Measurements from ENCODE around the gene SENP6.
"Not testable (repeated sequence)": the region's sequence is repeated elsewhere in the genome, so short reads cannot be mapped to it uniquely, and the experiment has no call there.

The SENP6 gene, protein sequence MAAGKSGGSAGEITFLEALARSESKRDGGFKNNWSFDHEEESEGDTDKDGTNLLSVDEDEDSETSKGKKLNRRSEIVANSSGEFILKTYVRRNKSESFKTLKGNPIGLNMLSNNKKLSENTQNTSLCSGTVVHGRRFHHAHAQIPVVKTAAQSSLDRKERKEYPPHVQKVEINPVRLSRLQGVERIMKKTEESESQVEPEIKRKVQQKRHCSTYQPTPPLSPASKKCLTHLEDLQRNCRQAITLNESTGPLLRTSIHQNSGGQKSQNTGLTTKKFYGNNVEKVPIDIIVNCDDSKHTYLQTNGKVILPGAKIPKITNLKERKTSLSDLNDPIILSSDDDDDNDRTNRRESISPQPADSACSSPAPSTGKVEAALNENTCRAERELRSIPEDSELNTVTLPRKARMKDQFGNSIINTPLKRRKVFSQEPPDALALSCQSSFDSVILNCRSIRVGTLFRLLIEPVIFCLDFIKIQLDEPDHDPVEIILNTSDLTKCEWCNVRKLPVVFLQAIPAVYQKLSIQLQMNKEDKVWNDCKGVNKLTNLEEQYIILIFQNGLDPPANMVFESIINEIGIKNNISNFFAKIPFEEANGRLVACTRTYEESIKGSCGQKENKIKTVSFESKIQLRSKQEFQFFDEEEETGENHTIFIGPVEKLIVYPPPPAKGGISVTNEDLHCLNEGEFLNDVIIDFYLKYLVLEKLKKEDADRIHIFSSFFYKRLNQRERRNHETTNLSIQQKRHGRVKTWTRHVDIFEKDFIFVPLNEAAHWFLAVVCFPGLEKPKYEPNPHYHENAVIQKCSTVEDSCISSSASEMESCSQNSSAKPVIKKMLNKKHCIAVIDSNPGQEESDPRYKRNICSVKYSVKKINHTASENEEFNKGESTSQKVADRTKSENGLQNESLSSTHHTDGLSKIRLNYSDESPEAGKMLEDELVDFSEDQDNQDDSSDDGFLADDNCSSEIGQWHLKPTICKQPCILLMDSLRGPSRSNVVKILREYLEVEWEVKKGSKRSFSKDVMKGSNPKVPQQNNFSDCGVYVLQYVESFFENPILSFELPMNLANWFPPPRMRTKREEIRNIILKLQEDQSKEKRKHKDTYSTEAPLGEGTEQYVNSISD

DNA sequence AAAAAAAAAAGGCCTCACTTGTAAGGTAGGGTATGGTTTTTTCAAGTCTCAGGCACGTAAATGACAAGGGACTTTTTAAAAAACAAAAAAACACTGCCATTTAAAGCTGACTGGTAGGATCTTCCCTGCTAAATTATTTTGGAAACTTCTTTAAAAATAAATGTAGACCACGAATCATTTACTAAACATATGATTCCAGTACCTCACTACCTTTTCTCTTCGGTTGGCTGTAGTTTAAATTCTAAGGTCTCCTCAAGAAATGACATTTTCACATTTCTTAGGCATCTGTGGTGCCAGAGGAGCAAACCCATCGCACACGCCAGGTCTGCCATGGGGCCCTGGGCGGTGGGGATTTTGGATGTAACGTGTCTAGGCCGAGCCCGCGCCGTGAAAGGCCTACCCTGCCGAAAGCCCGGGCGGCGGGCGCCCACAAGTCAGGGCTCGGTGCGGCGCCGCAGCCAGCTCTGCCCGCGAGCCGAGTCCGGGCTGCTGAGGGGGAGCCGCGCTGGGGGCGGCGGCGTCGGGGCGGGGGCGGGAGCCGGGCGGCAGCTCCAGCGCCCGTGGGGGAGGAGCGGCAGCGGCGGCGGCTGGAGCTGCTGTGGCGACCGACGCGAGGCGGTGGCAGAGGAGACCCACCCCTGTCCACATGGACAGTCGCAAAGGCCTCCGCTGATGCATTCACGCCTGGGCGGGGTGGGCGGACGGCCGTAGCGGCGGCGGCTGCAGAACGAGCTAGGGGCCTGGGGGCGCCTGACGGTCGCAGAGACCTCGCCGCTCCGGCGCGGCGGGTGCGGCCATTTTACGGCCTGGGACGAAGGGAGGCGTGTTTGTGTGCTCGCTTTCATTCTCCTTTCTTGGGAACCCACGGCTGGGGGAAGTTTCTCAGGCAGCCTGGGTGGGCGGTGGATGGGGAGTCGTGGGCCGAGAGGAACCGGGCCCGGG, at the start of gene SENP6:
Gene SENP6, plus strand, starts transcription at position 577 of the 942 bp plus-strand sequence. CDS start 645 bp downstream, outside the sequence.
- Histone ChIP-seq H3K79me2 (ENCODE audit: control insufficient read depth, insufficient read depth, low read length, unreplicated experiment) (peaks cover 57% of the 10 kb centered on the region), H3K27me3 (ENCODE audit: insufficient read depth, low read length) (no peaks in the 10 kb centered on the region), H3K4me3 (ENCODE audit: low read depth, low read length) (peak within 1 kb of the TSS; percentile 91), H3K27ac (ENCODE audit: low read depth, low read length) (peak within 1 kb of the TSS; percentile 85), H3K4me1 (ENCODE audit: control insufficient read depth, insufficient read depth, low read length, unreplicated experiment) (peaks cover 14% of the 10 kb centered on the region), H3K36me3 (ENCODE audit: insufficient read depth, low read length) (no peaks in the 10 kb centered on the region), H2AFZ (ENCODE audit: low read length, unreplicated experiment) (peak within 1 kb of the TSS; percentile 93)

DNA sequence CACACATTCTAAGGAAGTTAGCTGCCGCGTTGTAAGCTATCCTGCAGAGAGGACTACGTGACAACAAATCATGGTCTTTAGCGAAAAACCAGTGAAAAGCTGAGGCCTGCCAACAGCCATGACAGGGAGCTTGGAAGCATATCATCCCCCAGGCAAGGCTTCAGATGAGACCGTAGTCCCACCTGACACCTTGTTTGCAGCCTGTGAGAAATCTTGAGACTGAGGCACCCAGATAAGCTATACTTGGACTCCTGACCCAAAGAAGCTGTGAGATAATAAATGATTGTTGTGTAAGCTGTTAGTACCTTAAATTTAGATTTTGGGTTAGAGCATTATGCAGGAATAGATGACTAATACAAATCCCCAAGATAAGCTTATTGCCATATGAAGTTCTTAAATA, 45.4 kb upstream of the SENP6 start:
- Histone ChIP-seq H3K27me3 (ENCODE audit: insufficient read depth, low read length) (no peaks in the 10 kb centered on the region), H3K4me1 (ENCODE audit: control insufficient read depth, insufficient read depth, low read length, unreplicated experiment) (no peaks in the 10 kb centered on the region), H3K27ac (ENCODE audit: low read depth, low read length) (no peak overlapping the region), H3K4me3 (ENCODE audit: low read depth, low read length) (no peak overlapping the region), H3K79me2 (ENCODE audit: control insufficient read depth, insufficient read depth, low read length, unreplicated experiment) (no peaks in the 10 kb centered on the region), H2AFZ (ENCODE audit: low read length, unreplicated experiment) (no peak overlapping the region), H3K36me3 (ENCODE audit: insufficient read depth, low read length) (no peaks in the 10 kb centered on the region)

DNA sequence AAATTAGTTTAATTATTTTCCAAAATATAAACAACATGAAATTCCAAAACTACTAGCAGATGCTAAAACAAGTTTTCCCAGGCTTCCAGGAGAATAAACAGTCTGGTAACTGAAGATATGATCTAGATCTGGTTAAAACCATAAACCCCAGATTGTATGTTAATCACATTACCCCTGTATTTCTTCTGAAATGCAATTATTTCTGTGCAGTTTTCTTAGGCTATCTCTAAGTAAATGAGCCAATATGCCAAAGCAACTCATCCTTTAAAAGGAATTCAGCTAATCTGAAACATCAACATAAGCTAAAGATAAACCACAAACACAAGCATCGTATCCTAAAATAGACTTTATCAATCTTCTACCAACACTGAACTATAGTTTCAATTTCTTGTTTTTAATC, 44.6 kb upstream of the SENP6 start:
- Histone ChIP-seq H3K36me3 (ENCODE audit: insufficient read depth, low read length) (no peaks in the 10 kb centered on the region), H3K79me2 (ENCODE audit: control insufficient read depth, insufficient read depth, low read length, unreplicated experiment) (no peaks in the 10 kb centered on the region), H3K27ac (ENCODE audit: low read depth, low read length) (no peak overlapping the region), H3K4me1 (ENCODE audit: control insufficient read depth, insufficient read depth, low read length, unreplicated experiment) (no peaks in the 10 kb centered on the region), H3K27me3 (ENCODE audit: insufficient read depth, low read length) (0 out of 2 replicates have a peak, but pooled peaks cover 6% of the 10 kb centered on the region), H2AFZ (ENCODE audit: low read length, unreplicated experiment) (no peak overlapping the region), H3K4me3 (ENCODE audit: low read depth, low read length) (no peak overlapping the region)

DNA sequence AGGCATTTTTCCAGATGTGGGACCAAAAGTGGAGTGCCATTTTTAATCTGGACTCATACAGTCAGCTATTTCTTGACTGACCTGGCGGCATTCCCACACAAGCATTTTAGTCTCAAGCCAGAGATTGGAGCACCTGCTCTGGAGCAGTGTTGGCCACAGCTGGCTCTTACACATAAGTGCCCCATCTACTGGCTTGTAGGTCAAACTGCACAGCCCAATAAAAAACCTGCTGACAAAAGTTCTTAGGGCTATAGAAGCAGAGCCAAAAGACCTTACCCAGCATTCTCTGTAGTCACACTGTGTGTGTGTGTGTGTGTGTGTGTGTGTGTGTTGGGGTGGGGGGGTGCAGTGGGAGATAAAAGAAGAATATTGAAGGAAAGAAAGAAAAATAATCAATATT, 38.6 kb upstream of the SENP6 start:
- Histone ChIP-seq H3K27ac (ENCODE audit: low read depth, low read length) (no peak overlapping the region), H3K4me3 (ENCODE audit: low read depth, low read length) (no peak overlapping the region), H3K36me3 (ENCODE audit: insufficient read depth, low read length) (no peaks in the 10 kb centered on the region), H3K79me2 (ENCODE audit: control insufficient read depth, insufficient read depth, low read length, unreplicated experiment) (no peaks in the 10 kb centered on the region), H2AFZ (ENCODE audit: low read length, unreplicated experiment) (no peak overlapping the region), H3K4me1 (ENCODE audit: control insufficient read depth, insufficient read depth, low read length, unreplicated experiment) (no peaks in the 10 kb centered on the region), H3K27me3 (ENCODE audit: insufficient read depth, low read length) (peaks cover 51% of the 10 kb centered on the region)

DNA sequence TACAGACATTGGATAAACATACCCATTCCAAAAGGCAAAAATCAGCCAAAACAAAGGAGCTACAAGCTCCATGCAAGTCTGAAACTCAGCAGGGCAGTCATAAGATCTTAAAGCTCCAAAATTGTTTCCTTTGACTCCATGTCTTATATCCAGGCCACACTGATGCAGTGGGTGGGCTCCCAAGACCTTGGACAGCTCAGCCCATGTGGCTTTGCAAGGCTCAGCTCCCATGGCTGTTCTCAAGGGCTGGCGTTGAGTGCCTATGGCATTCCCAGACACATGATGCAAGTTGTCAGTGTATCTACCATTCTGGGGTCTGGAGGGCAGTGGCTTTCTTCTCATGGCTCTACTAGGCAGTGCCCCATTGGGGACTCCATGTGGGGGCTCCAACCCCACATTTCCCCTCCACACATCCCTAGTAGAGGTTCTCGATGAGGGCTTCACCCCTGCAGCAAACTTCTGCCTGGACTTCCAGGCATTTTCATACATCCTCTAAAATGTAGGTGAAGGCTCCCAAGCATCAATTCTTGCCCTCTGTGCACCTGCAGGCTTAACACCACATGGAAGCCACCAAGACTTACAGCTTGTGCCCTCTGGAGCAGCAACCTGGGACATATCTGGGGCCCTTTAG, 35.4 kb upstream of the SENP6 start:
- peaks cover 54% of the 10 kb centered on the region for H3K27me3 ChIP-seq (ENCODE audit: insufficient read depth, low read length)
- no peaks in the 10 kb centered on the region for H3K36me3 ChIP-seq (ENCODE audit: insufficient read depth, low read length)
- H3K4me1 ChIP-seq (ENCODE audit: control insufficient read depth, insufficient read depth, low read length, unreplicated experiment) = no peaks in the 10 kb centered on the region
- no peak overlapping the region for H2AFZ ChIP-seq (ENCODE audit: low read length, unreplicated experiment)
- no peaks in the 10 kb centered on the region for H3K79me2 ChIP-seq (ENCODE audit: control insufficient read depth, insufficient read depth, low read length, unreplicated experiment)
- H3K27ac ChIP-seq (ENCODE audit: low read depth, low read length) = no peak overlapping the region
- H3K4me3 ChIP-seq (ENCODE audit: low read depth, low read length) = no peak overlapping the region

DNA sequence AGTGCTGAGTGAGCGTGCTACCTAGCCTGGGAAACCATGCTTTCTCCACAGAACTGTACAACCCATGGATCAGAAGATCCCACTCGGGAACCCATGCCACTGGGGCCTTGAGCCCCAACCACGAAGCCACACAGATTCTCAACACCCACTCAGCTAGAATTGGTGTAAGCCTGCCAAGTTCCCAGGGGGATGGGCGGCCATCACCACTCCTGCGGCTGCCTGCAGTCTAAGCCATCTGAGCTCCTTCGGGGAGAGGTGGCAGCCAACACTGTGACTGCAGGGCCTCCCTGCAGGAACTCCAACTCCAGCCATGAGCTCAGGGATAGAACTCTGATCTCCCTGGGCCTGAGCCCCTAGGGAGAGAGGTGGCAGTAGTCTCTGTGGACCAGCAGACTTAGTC, 33.6 kb upstream of the SENP6 start:
- no peak overlapping the region for H3K4me3 ChIP-seq (ENCODE audit: low read depth, low read length)
- no peaks in the 10 kb centered on the region for H3K36me3 ChIP-seq (ENCODE audit: insufficient read depth, low read length)
- H3K79me2 ChIP-seq (ENCODE audit: control insufficient read depth, insufficient read depth, low read length, unreplicated experiment) = no peaks in the 10 kb centered on the region
- no peak overlapping the region for H3K27ac ChIP-seq (ENCODE audit: low read depth, low read length)
- H2AFZ ChIP-seq (ENCODE audit: low read length, unreplicated experiment) = no peak overlapping the region
- peaks cover 40% of the 10 kb centered on the region for H3K27me3 ChIP-seq (ENCODE audit: insufficient read depth, low read length)
- no peaks in the 10 kb centered on the region for H3K4me1 ChIP-seq (ENCODE audit: control insufficient read depth, insufficient read depth, low read length, unreplicated experiment)

DNA sequence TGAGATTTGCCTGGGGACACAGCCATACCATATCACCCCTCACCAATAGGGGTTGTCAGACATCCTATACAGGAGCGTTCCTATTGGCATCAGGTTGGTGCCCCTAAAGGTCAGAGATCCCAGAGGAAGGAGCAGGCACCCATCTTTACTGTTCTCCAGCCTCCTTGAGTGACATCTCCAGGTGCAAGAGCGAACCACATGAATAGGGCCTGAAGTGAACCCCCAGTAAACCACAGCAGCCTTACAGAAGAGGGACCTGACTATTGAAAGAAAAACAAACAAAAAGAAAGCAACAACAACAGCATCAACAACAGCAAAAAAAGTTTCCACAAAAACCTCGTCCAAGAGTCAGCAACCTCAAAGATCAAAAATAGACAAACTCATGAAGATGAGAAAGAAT, 32.7 kb upstream of the SENP6 start:
- Histone ChIP-seq H3K4me3 (ENCODE audit: low read depth, low read length) (no peak overlapping the region), H3K36me3 (ENCODE audit: insufficient read depth, low read length) (no peaks in the 10 kb centered on the region), H3K4me1 (ENCODE audit: control insufficient read depth, insufficient read depth, low read length, unreplicated experiment) (no peaks in the 10 kb centered on the region), H3K79me2 (ENCODE audit: control insufficient read depth, insufficient read depth, low read length, unreplicated experiment) (no peaks in the 10 kb centered on the region), H3K27ac (ENCODE audit: low read depth, low read length) (no peak overlapping the region), H3K27me3 (ENCODE audit: insufficient read depth, low read length) (peaks cover 33% of the 10 kb centered on the region), H2AFZ (ENCODE audit: low read length, unreplicated experiment) (no peak overlapping the region)

DNA sequence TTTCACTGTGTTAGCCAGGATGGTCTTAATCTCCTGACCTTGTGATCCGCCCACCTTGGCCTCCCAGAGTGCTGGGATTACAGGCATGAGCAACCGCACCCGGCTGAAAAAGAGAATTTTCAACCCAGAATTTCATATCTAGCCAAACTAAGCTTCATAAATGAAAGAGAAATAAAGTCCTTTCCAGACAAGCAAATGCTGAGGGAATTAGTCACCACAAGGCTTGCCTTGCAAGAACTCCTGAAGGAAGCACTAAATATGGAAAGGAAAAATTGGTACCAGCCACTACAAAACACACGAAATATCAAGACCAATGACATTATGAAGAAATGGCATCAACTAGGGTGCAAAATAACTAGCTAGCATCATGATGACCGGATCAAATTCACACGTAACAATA, 31.0 kb upstream of the SENP6 start:
- H3K4me1 ChIP-seq (ENCODE audit: control insufficient read depth, insufficient read depth, low read length, unreplicated experiment); H3K27ac ChIP-seq (ENCODE audit: low read depth, low read length); H3K79me2 ChIP-seq (ENCODE audit: control insufficient read depth, insufficient read depth, low read length, unreplicated experiment); H2AFZ ChIP-seq (ENCODE audit: low read length, unreplicated experiment); H3K4me3 ChIP-seq (ENCODE audit: low read depth, low read length); H3K36me3 ChIP-seq (ENCODE audit: insufficient read depth, low read length): not testable (repeated sequence)
- H3K27me3 ChIP-seq (ENCODE audit: insufficient read depth, low read length) = peaks cover 23% of the 10 kb centered on the region; the same call in 1 of the 2 replicates

DNA sequence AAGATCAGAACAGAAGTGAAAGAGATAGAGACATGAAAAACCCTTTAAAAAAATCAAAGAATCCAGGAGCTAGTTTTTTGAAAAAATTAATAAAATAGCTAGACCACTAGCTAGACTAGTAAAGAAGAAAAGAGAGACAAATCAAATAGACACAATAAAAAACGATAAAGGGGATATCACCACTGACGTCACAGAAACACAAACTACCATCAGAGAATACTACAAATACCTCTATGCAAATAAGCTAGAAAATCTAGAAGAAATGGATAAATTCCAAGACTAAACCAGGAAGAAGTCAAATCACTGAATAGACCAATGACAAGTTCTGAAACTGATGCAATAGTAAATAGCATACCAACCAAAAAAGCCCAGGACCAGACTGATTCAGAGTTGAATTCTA, 29.6 kb upstream of the SENP6 start:
- no peaks in the 10 kb centered on the region for H3K36me3 ChIP-seq (ENCODE audit: insufficient read depth, low read length)
- H3K4me3 ChIP-seq (ENCODE audit: low read depth, low read length) = no peak overlapping the region
- H3K27ac ChIP-seq (ENCODE audit: low read depth, low read length) = no peak overlapping the region
- H3K4me1 ChIP-seq (ENCODE audit: control insufficient read depth, insufficient read depth, low read length, unreplicated experiment) = no peaks in the 10 kb centered on the region
- no peaks in the 10 kb centered on the region for H3K79me2 ChIP-seq (ENCODE audit: control insufficient read depth, insufficient read depth, low read length, unreplicated experiment)
- H2AFZ ChIP-seq (ENCODE audit: low read length, unreplicated experiment) = no peak overlapping the region
- H3K27me3 ChIP-seq (ENCODE audit: insufficient read depth, low read length) = peaks cover 9% of the 10 kb centered on the region; the same call in 1 of the 2 replicates

Data from ACC112 (cell line).